ENCODE data around the gene ZNF641. TPM values are rescaled to one million over a fixed set of nuclear protein-coding genes. Genes with fewer than 3 reads are reported as not detected.

The ZNF641 gene
- total and polyA plus RNA-seq, 2 donors (not counting 3 experiments of a cell fraction or from before 2014, with no cell fraction given), result 3.5 to 6.7 TPM

- Histone ChIP-seq H3K4me3 (replicated peaks in 1 of 3; ENCODE audit: insufficient read depth in 1 of 3, low read depth in 1 of 3, low read length in 3 of 3) (no peak overlapping the region), H3K27me3 (ENCODE audit: control insufficient read depth in 2 of 2, insufficient read depth in 2 of 2, low read length in 2 of 2) (peaks cover 0 to 4% of the 10 kb centered on the region in 2 experiments), H4K20me1 (replicated peaks; ENCODE audit: control insufficient read depth, extremely low read depth, insufficient read depth, low read length) (no peaks in the 10 kb centered on the region), H3K9me1 (replicated peaks; ENCODE audit: control insufficient read depth, extremely low read depth, insufficient read depth, low read length) (no peaks in the 10 kb centered on the region), H3K4me2 (ENCODE audit: insufficient read depth, low read length) (no peak overlapping the region), H3K27ac (ENCODE audit: insufficient read depth, low read depth, low read length) (no peak overlapping the region), H3K79me2 (ENCODE audit: control insufficient read depth, insufficient read depth, low read length) (no peaks in the 10 kb centered on the region), H3K9me3 (replicated peaks; ENCODE audit: control insufficient read depth, insufficient read depth, low read length) (no peaks in the 10 kb centered on the region), H3K4me1 (ENCODE audit: control insufficient read depth, extremely low read depth, insufficient read depth, low read length) (no peaks in the 10 kb centered on the region), H3K9ac (replicated peaks; ENCODE audit: extremely low read depth, insufficient read depth, low read length) (no peak overlapping the region), H2AFZ (ENCODE audit: low read depth, low read length) (no peak overlapping the region), H3K36me3 (ENCODE audit: control insufficient read depth in 2 of 2, extremely low read depth in 1 of 2, insufficient read depth in 2 of 2, low read length in 2 of 2) (no peaks in the 10 kb centered on the region)
- ChIA-PET POLR2A (no interaction called here), CTCF (no interaction called here)
- intact Hi-C loops (cut with micrococcal nuclease) (no loop called here), dilution Hi-C loops (cut with MboI; ENCODE audit: extremely low pct_ligation_motif_present, low sequenced_read_pairs) (no loop called here)
- no TSS peak for BruUV-seq (replicated peaks)
- FAIRE-seq (no peak), DNase-seq (ENCODE audit: low read depth, low spot score) (peak; percentile 11)
- TF ChIP-seq GATA2 (IDR thresholded peaks at IDR 0.05; ENCODE audit: insufficient read depth, insufficient read length, low read depth, low read length), result no peak
- TF ChIP-seq POLR2A (IDR thresholded peaks at IDR 0.05; ENCODE audit: low read depth, low read length), result no peak
- TF ChIP-seq, protein P1, sequence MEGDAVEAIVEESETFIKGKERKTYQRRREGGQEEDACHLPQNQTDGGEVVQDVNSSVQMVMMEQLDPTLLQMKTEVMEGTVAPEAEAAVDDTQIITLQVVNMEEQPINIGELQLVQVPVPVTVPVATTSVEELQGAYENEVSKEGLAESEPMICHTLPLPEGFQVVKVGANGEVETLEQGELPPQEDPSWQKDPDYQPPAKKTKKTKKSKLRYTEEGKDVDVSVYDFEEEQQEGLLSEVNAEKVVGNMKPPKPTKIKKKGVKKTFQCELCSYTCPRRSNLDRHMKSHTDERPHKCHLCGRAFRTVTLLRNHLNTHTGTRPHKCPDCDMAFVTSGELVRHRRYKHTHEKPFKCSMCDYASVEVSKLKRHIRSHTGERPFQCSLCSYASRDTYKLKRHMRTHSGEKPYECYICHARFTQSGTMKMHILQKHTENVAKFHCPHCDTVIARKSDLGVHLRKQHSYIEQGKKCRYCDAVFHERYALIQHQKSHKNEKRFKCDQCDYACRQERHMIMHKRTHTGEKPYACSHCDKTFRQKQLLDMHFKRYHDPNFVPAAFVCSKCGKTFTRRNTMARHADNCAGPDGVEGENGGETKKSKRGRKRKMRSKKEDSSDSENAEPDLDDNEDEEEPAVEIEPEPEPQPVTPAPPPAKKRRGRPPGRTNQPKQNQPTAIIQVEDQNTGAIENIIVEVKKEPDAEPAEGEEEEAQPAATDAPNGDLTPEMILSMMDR (IDR thresholded peaks at IDR 0.05; ENCODE audit: extremely low read depth in 1 of 2, insufficient read depth in 1 of 2, low read depth in 1 of 2, low read length in 2 of 2), result no peak
- TF ChIP-seq FOS (IDR thresholded peaks at IDR 0.05; ENCODE audit: borderline replicate concordance, insufficient read depth, low read length), result no peak
- TF ChIP-seq EZH2 (IDR thresholded peaks at IDR 0.05; ENCODE audit: borderline replicate concordance, low read depth, low read length, severe bottlenecking), result no peak
- TF ChIP-seq MYC (IDR thresholded peaks at IDR 0.05; ENCODE audit: low read depth, low read length), result no peak
- no peak for TF ChIP-seq JUN (IDR thresholded peaks at IDR 0.05; ENCODE audit: borderline replicate concordance, insufficient read depth, insufficient read length, low read depth)
- TF ChIP-seq, protein P2, sequence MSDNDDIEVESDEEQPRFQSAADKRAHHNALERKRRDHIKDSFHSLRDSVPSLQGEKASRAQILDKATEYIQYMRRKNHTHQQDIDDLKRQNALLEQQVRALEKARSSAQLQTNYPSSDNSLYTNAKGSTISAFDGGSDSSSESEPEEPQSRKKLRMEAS (IDR thresholded peaks at IDR 0.05; ENCODE audit: insufficient read depth, insufficient read length), result no peak
- TF ChIP-seq POLR2AphosphoS5 (IDR thresholded peaks at IDR 0.05; ENCODE audit: insufficient read depth, low read depth, low read length), result no peak
These were observed 37.7 kb upstream of the ZNF641 start for GRCh38 chr12:48388460-48388859.

Measured in endothelial cell of umbilical vein (primary cell).